Upper lobe of left lung (tissue), 4 donors: Measurements from ENCODE around the gene TAAR9.

Experiments
- POLR2A ChIP-seq, 4 donors: fragments of 450-650 bp; IDR thresholded peaks; one replicate each; pipeline ENCODE4 v1.5.1; 2016 to 2017; ENCODE audit warnings: antibody characterized with exemption in 4 of 4, mild to moderate bottlenecking in 2 of 4
- TF ChIP-seq, protein P1 (sequence below), 6 experiments: fragments of 450-650 bp in 4 of 6; fragments of 200-600 bp in 2 of 6; sonication (generic) in 2 of 6; IDR thresholded peaks; one replicate each; pipeline ENCODE4 v1.5.1; 2016 to 2019; ENCODE audit warnings: antibody characterized with exemption in 6 of 6

DNA sequence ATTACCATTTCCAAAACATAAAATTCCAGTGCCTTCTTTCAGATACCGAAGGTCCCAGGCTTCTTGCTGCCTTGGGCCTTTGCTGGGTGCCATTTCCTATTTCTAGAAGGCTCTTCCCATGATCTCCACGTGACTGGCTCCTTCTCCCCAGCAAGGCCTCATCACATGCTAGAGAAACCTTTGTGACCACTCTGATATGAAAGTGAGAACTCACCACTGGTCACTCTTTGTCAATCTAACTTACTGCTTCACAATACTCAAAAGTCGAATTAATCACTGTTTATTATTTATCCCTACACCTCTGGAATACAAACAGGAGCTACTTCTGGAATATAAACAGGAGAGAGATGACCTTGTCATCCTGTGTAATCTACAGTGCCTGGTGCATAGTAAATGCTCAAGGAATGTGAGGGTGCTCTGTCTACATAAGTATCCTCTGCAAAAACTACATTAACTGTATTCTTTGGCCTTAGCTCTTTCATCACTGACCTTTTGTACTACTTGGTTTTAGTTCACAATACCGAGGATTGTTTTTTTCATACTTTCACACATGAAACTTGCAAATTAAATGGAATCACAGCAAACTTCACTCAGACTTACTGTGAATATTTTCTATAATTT, 26.8 kb upstream of the TAAR9 start:
- TF ChIP-seq, protein P1, sequence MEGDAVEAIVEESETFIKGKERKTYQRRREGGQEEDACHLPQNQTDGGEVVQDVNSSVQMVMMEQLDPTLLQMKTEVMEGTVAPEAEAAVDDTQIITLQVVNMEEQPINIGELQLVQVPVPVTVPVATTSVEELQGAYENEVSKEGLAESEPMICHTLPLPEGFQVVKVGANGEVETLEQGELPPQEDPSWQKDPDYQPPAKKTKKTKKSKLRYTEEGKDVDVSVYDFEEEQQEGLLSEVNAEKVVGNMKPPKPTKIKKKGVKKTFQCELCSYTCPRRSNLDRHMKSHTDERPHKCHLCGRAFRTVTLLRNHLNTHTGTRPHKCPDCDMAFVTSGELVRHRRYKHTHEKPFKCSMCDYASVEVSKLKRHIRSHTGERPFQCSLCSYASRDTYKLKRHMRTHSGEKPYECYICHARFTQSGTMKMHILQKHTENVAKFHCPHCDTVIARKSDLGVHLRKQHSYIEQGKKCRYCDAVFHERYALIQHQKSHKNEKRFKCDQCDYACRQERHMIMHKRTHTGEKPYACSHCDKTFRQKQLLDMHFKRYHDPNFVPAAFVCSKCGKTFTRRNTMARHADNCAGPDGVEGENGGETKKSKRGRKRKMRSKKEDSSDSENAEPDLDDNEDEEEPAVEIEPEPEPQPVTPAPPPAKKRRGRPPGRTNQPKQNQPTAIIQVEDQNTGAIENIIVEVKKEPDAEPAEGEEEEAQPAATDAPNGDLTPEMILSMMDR (IDR thresholded peaks at IDR 0.05), result no peak
- peak in 1 of 4 donors; percentile 26 for TF ChIP-seq POLR2A (IDR thresholded peaks at IDR 0.05)
